Aorta (tissue), 5 donors: ENCODE data around the gene RIT2. TPM values are rescaled to one million over a fixed set of nuclear protein-coding genes. Genes with fewer than 3 reads are reported as not detected.

Experiments used
- ATAC-seq: fragments of 200-7000 bp; cut with Tn5 transposase; one replicate; pipeline ENCODE4 v1.9.1; 2022; ENCODE audit warnings: moderate library complexity; ENCODE audit not compliant: low FRiP score
- DNase-seq, 2 donors: peaks; one replicate each; pipeline ENCODE4 v3.0.0-alpha.2; 2020
- H3K27ac ChIP-seq, 2 donors: one replicate each; pipeline ENCODE4 v1.5.1; 2013; ENCODE audit warnings: low read length in 2 of 2, mild to moderate bottlenecking in 2 of 2, moderate library complexity in 2 of 2, control low read depth in 1 of 2, inconsistent platforms in 1 of 2, low read depth in 1 of 2
- H3K27me3 ChIP-seq, 2 donors: one replicate each; pipeline ENCODE4 v1.6.1; 2013; ENCODE audit warnings: control low read depth in 1 of 2, low read length in 1 of 2, mild to moderate bottlenecking in 1 of 2, moderate library complexity in 1 of 2; ENCODE audit not compliant: insufficient read depth in 2 of 2, control insufficient read depth in 1 of 2
- H3K36me3 ChIP-seq, 2 donors: one replicate each; pipeline ENCODE4 v1.6.1; 2013; ENCODE audit warnings: control low read depth in 1 of 2, low read length in 1 of 2, mild to moderate bottlenecking in 1 of 2; ENCODE audit not compliant: insufficient read depth in 2 of 2, control insufficient read depth in 1 of 2
- H3K4me1 ChIP-seq, 2 donors: one replicate each; pipeline ENCODE4 v1.6.1; 2013; ENCODE audit warnings: low read length in 2 of 2, control low read depth in 1 of 2, mild to moderate bottlenecking in 1 of 2, moderate library complexity in 1 of 2; ENCODE audit not compliant: insufficient read depth in 2 of 2, control insufficient read depth in 1 of 2
- H3K4me3 ChIP-seq, 2 donors: one replicate each; pipeline ENCODE4 v1.5.1; 2013; ENCODE audit warnings: low read length in 2 of 2, control low read depth in 1 of 2, mild to moderate bottlenecking in 1 of 2
- H3K9me3 ChIP-seq: one replicate; pipeline ENCODE4 v1.6.1; 2013; ENCODE audit warnings: mild to moderate bottlenecking, low read length; ENCODE audit not compliant: control insufficient read depth
- WGBS, 2 donors: extraction: QIAGEN DNeasy Blood & Tissue Kit; methylation state at CpG; one replicate each; pipeline ENCODE4 v1.1.7; 2013; 5-methylcytosine and 5-hydroxymethylcytosine counted together
- intact Hi-C, 2 donors: fragments of 100-400 bp; cut with DNase I; formaldehyde crosslinking; loops; one replicate each; pipeline versions ENCODE4 v1.14.2 to v1.15.0; 2022
- polyA plus RNA-seq, 2 donors: library from polyadenylated mRNA; stranded (reverse); fragments of 200-250 nt; gene quantifications; one replicate each; pipeline ENCODE4 v1.2.3, GENCODE V29; 2013
- total RNA-seq, 2 donors: library from RNA; stranded (reverse); fragmentation: NEBNext Ultra II Directional; extraction: Animal tissue kit (Norgen Biotek cat#: 25700); gene quantifications; one replicate each; pipeline ENCODE4 v1.2.1, GENCODE V29; 2021
- donor health status: healthy with polysubstance abuse.
- donor health status: Bipolar disorder and iron deficiency.
- donor health status: DM: no; HTN: no; CAD: no.
- donor health status: DM: no; HTN: no; CAD: no.
- donor health status: DM: yes; HTN: yes; CAD: no.

Gene RIT2
- total and polyA plus RNA-seq, 4 donors: 2.9 TPM; not detected in 3

DNA sequence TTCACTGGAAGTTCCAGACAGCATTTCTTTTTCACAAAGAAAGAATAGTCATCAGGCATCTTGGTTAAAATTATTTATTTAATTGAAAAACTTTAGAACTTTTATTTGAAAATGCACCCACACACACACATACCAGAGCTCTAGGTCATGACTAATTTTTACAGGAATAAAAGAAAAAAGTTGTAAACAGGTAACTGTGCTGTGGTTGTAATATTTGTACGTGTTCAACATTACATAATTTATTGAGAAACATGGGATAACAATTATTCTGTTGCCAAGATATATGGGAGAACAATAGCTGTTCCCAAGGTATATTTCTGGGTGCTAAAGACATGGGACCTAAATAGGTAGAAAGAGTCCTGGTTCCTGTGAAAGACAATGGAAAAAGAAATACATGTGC, 104.9 kb downstream of the RIT2 start:
- 57 to 60% methylated on average over 1 of the region's 1 CpG for WGBS, 2 donors
- Histone ChIP-seq H3K27ac (no peak overlapping the region), H3K4me3 (no peak overlapping the region), H3K9me3 (no peaks in the 10 kb centered on the region), H3K4me1 (no peaks in the 10 kb centered on the region), H3K36me3 (no peaks in the 10 kb centered on the region), H3K27me3 (no peaks in the 10 kb centered on the region)
- ATAC-seq (no peak), DNase-seq (no peak)
- intact Hi-C loops: no loop called here

DNA sequence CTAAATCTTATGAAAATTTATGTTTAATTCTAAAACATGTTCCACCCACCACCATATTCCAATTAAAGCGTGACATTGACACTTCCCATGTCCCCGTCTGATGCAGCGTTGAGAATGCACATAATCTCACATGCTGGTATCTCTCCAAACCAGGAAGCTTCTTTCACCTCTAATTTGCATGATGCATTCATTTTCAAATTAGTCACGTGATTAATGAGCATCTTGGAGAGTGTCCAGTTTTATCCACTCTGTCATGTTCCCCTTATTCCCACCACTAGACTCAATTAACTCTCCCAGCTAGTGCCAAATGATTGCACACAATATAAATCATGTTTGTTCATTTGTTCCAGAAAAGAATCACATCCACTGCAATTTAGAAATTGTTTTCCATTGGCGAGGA, 105.8 kb downstream of the RIT2 start:
- no peaks in the 10 kb centered on the region for H3K4me1 ChIP-seq

DNA sequence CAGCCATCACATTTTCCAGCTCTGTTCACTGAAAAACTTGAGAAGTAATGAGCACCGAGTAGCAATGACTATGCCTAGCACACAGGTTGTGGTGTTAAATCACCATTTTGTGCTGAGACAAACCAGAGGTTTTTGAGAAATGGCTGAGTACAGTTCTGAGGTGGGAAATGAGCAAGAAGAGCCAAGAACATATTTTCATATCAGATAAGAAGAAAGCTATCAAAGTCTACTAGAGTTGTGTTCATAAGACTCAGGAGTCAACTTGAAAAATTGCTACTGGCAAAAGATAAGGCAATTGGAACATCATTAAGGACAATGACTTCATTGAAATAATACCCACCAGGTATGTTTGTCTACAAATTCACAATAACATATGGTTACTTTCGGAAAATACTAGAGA, 108.1 kb downstream of the RIT2 start:
- Histone ChIP-seq H3K4me3 (no peak overlapping the region), H3K27ac (no peak overlapping the region), H3K4me1 (no peaks in the 10 kb centered on the region), H3K27me3 (no peaks in the 10 kb centered on the region), H3K9me3 (no peaks in the 10 kb centered on the region), H3K36me3 (no peaks in the 10 kb centered on the region)
- 58 to 68% methylated on average over 2 of the region's 2 CpGs for WGBS, 2 donors
- intact Hi-C loops: no loop called here
- no peak for DNase-seq
- ATAC-seq: no peak

More for the DNA sequence above, 105.8 kb downstream of the RIT2 start:
- Histone ChIP-seq H3K36me3 (no peaks in the 10 kb centered on the region), H3K4me3 (no peak overlapping the region), H3K27me3 (no peaks in the 10 kb centered on the region), H3K27ac (no peak overlapping the region), H3K9me3 (no peaks in the 10 kb centered on the region)
- DNase-seq: no peak
- intact Hi-C loops: no loop called here
- WGBS, 2 donors: 76 to 80% methylated on average over 5 of the region's 5 CpGs
- no peak for ATAC-seq

DNA sequence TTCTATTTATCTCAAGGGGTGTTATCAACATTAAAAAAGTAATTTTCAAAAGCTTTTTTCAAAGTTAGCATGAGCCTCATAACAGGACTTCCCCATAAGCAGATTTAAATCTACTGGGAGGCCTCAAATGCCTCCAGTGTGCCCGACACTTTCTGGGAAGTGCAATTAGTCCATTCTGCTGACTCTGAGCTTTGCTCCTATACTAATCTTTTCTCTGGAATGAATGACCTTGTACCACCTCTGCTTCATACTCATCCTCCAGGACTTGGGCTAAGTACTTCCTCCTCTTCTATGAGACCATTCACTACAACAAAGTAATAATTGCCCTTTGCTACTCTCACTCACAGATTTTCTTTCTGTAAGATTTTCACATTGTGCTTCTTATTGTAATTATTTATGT, 111.1 kb downstream of the RIT2 start:
- H3K9me3 ChIP-seq: no peaks in the 10 kb centered on the region

DNA sequence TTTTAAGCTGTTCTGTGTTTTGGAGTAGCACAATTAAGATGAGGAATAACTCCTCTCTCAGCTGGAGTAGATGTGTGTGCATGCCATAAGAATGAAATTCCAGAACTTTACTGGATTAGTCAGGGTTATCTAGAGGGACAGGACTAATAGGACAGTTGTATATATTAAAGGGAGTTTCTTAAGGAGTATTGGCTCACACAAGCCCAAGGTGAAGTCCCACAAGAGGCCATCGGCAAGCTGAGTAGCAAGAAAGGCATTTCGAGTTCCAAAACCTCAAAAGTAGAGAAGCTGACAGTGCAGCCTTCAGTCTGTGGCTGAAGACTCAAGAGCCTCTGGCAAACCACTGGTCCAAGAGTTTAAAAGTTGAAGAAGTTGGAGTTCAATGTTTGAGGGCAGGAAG, 113.7 kb downstream of the RIT2 start:
- Histone ChIP-seq H3K4me1 (no peaks in the 10 kb centered on the region), H3K27ac (no peak overlapping the region), H3K36me3 (no peaks in the 10 kb centered on the region), H3K4me3 (no peak overlapping the region), H3K9me3 (no peaks in the 10 kb centered on the region), H3K27me3 (no peaks in the 10 kb centered on the region)
- ATAC-seq (no peak), DNase-seq (no peak)
- 71 to 85% methylated on average over 2 of the region's 2 CpGs for WGBS, 2 donors
- intact Hi-C loops: no loop called here

More for the DNA sequence above, 111.1 kb downstream of the RIT2 start:
- Histone ChIP-seq H3K27me3 (no peaks in the 10 kb centered on the region), H3K4me1 (no peaks in the 10 kb centered on the region), H3K27ac (no peak overlapping the region), H3K4me3 (no peak overlapping the region), H3K36me3 (no peaks in the 10 kb centered on the region)
- WGBS, 2 donors: 65 to 80% methylated on average over 1 of the region's 1 CpG
- no peak for ATAC-seq
- no peak for DNase-seq
- intact Hi-C loops: no loop called here

DNA sequence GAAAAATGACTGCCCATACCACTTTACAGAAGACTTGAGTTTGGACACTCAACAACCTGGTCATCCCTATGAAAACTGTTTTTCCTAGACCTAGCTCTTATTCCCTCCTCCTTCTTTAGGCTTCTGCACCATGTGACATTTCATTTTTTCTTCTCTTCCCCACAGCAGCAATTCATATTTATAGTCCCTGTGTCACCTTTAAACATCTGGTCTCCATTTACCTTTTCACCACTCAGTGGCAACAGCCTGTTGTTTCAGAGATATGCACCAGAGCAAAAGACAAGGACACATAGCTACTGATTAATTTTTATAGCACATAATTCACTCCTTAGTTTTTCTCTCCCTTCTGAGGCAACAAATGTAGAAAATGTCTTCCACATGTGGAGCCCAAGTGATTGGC, 118.7 kb downstream of the RIT2 start:
- ATAC-seq: no peak
- no peak for DNase-seq
- Histone ChIP-seq H3K36me3 (no peaks in the 10 kb centered on the region), H3K9me3 (no peaks in the 10 kb centered on the region), H3K27ac (no peak overlapping the region), H3K27me3 (no peaks in the 10 kb centered on the region), H3K4me3 (no peak overlapping the region), H3K4me1 (no peaks in the 10 kb centered on the region)
- intact Hi-C loops: no loop called here

DNA sequence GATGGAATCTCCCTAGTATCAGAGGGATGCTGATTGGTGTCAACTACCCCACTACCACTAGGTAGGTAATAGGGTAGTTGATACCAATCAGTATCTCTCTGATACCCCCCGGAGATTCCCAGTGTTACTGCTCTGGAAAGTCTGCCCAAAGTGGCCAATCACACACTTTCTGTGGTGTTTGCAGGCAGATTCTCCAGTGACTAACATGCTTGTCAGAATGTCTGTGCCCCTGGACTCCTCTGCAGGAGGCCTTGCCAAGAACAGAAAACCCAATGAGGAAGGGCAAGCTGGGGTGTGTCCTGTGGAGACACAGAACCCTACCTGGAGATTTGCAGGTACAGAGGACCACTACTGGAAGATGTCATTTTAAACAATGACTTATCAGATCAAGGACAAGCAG, 135.1 kb downstream of the RIT2 start:
- intact Hi-C loops: no loop called here
- WGBS, 2 donors: 94 to 100% methylated on average over 1 of the region's 1 CpG
- H3K36me3 ChIP-seq: no peaks in the 10 kb centered on the region
- DNase-seq (no peak), ATAC-seq (no peak)
- H3K9me3 ChIP-seq: no peaks in the 10 kb centered on the region
- no peaks in the 10 kb centered on the region for H3K4me1 ChIP-seq
- no peak overlapping the region for H3K4me3 ChIP-seq
- H3K27me3 ChIP-seq: no peaks in the 10 kb centered on the region
- H3K27ac ChIP-seq: no peak overlapping the region

DNA sequence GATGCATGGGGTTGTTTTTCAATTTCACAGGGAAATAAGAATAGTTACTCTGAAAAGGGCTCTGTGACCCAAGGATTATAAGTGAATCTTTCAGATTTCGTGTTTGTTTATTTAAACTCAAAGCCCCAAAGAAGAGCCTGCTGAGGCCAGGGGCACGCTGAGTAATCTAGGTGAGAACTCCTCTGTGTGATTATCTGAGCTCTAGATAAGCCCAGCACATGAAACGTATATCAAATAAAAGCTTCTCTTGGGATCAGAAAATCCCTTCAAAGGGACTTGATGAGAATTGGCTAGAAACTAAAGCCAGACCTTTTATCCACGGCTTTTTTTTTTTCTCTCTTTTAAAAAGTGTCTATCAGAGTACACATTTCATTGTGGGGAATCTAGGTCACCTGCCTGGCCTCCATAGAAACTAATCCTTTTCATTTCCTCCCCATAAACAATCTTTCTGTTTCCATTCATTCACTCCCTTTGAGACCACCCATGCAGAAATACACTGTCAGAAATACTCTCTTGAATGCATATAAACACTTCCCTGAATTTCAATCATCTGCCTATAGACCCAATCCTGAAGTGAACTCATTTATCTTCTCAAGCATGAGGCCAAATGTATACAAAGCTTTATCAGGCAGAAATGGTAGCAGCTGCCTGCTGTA, 137.4 kb downstream of the RIT2 start:
- H3K36me3 ChIP-seq: no peaks in the 10 kb centered on the region
- no peaks in the 10 kb centered on the region for H3K9me3 ChIP-seq
- ATAC-seq (no peak), DNase-seq (no peak)
- 33 to 42% methylated on average over 4 of the region's 4 CpGs for WGBS, 2 donors
- no peak overlapping the region for H3K27ac ChIP-seq
- intact Hi-C loops: loop anchor here in 1 of 2 donors (1.0 kb wide), 1 partner anchor 15 kb away; no protein-coding TSS in a partner anchor
- H3K27me3 ChIP-seq: no peaks in the 10 kb centered on the region
- H3K4me1 ChIP-seq: no peaks in the 10 kb centered on the region
- no peak overlapping the region for H3K4me3 ChIP-seq

DNA sequence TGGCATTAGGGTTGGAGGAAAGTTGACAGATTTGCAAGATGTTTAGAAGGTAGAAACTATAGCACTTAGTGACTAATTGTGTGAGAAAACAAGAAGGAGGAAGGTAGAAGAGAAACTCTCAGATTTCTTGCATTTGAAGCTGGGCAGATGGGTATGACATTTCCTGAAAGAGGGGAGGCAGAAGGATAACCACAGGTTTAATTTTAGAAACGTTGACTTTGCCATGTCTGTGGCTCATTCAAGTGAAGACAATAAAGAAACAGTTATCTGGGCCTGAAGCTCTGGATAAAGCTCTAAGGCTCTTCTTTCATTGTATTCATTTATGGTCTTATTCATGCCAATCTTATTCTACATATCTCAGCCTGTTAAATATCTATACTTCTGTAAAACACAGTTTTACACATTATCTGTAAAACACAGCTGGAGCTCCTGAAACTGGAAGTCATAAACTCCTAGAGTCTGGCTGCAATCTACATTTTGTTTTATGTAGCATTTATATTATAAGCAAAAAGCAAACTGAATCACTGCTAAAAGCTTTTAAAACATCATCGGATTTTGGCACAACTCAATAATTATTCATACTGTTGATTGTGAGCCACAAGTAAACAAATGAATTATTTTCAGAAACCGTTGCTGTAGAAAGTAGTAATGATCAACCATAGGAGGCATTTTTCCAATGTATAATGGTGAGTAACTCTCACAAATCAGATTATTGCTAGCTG, 138.5 kb downstream of the RIT2 start:
- DNase-seq (no peak), ATAC-seq (no peak)
- Histone ChIP-seq H3K27ac (no peak overlapping the region), H3K4me3 (no peak overlapping the region), H3K9me3 (no peaks in the 10 kb centered on the region), H3K27me3 (no peaks in the 10 kb centered on the region), H3K4me1 (no peaks in the 10 kb centered on the region), H3K36me3 (no peaks in the 10 kb centered on the region)
- 46 to 53% methylated on average over 3 of the region's 3 CpGs for WGBS, 2 donors
- intact Hi-C loops: loop anchor here in 1 of 2 donors (1.0 kb wide), 1 partner anchor 16 kb away; no protein-coding TSS in a partner anchor
